Hematopoietic multipotent progenitor cell treated with erythropoietin and hydrocortisone succinate and interleukin-3 and kit ligand, for 15 days (in vitro differentiated cells): ENCODE measurements around the gene ZNF281.

Experiments used
- DNase-seq: peaks from one replicate; pipeline ENCODE4 v3.0.0-alpha.2; 2015; ENCODE audit warnings: low spot score

Gene ZNF281

GRCh38 chr1:200388791-200389190, 21.0 kb downstream of the ZNF281 start:
- no peak for DNase-seq

DNA sequence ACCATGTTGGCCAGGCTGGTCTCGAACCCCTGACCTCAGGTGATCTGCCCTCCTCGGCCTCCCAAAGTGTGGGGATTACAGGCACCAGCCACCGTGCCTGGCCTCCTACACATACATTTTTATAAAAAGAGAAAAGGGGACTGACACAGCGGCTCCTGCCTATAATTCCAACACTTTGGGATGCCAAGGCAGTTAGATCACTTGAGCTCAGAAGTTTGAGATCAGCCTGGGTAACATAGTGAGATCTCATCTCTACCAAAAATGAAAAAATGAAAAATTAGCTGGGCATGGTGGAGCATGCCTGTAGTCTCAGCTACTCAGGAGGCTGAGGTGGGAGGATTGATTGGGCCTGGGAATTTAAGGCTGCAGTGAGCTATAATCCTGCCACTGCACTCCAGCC, 23.4 kb downstream of the ZNF281 start:
- DNase-seq = no peak

- no peak for DNase-seq
Observed at GRCh38 chr1:200384818-200385390, 24.9 kb downstream of the ZNF281 start.

GRCh38 chr1:200381256-200381984, 28.4 kb downstream of the ZNF281 start:
- no peak for DNase-seq

DNA sequence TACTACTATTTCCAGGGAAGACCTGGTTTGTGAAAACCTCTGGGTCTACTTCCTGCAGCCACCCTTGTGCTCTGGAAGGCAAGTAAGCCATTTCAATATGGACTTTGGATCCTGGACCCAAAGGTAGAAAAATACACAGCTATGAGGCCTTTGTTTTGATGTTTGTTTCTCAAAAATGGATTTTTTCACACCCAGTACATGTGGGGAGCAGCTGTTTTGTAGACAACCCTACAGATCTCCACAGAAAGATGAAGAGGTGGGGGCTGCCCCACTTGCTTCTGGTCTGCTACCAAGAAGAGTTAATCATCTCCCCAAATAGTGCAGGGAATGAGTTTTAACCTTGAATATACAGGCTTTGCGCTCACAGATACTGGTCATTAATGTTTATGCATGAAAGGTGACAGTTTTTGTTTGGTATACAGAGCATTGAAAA, 29.2 kb downstream of the ZNF281 start:
- DNase-seq = no peak

GRCh38 chr1:200379940-200380588, 29.8 kb downstream of the ZNF281 start:
- DNase-seq = no peak

DNA sequence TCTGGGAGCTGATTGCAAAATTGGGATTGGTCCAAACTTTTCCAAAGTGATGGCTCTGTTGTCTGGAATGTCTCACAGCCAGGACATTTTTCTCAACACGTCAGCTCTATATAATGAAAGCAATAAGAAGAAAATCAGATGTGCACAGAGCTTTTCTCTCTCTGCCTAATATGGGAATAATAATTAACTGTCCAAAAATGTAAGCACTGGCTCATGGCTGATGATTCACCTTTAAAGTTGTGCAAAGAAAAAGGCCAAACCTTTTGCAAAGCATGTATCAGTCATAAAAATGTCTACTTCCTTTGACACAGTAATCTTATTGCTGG, 30.4 kb downstream of the ZNF281 start:
- no peak for DNase-seq

GRCh38 chr1:200378096-200378495, 31.7 kb downstream of the ZNF281 start:
- no peak for DNase-seq

GRCh38 chr1:200376528-200376927, 33.3 kb downstream of the ZNF281 start:
- DNase-seq = no peak

GRCh38 chr1:200374569-200375295, 35.1 kb downstream of the ZNF281 start:
- no peak for DNase-seq

DNA sequence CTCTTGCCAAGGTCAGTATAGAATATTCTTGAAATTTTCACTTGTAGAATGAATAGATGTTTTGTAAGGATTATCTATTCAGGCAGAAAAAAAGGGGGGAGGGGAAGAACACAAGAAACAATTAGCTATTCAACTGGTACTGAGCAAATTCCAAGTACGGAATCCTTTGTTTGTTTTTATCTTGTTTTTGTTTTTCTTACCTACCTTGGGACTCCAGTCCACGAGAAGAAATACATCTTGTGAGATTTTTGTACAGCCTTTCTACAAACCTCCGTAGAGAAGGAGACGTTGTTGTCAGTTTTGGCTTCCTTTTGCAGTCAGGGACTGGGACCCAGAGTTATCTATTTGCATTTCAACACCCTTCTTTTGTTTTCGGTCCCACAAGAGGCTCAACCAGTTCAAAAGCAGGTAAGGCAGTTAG, 36.0 kb downstream of the ZNF281 start:
- DNase-seq = no peak

GRCh38 chr1:200372885-200373181, 37.0 kb downstream of the ZNF281 start:
- no peak for DNase-seq

DNA sequence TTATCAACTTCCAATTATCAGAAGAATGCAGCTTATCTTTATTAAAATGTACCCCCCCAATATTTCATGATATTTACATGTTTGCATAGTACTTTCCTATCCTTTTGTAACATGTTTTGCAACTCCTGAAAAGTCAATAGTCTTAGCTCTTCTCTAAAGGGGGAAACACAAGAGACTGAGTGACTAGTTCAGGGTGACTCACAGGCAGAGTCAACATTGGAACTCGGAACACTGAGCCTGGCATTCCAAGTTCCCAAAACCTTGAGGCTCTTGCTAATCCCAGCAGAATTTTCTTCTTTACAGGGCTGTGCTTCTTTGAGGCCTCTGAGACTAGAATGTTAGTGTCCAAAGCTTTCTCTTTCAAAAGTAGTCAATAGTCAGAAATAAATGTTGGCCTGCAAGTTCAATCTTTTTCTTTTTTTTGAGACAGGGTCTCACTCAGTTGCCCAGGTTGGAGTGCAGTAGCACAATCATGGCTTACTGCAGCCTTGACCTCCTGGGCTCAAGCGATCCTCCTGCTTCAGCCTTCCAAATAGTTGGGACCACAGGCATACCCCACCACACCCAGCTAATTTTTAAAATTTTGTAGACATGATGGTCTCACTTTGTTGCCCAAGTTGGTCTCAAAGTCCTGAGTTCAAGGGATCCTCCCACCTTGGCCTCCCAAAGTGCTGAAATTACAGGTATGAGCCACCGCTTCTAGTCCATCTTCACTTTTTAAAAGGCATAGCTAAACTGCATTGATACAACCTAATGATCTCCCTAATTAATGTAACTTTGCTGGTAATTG, 37.5 kb downstream of the ZNF281 start:
- DNase-seq = no peak

DNA sequence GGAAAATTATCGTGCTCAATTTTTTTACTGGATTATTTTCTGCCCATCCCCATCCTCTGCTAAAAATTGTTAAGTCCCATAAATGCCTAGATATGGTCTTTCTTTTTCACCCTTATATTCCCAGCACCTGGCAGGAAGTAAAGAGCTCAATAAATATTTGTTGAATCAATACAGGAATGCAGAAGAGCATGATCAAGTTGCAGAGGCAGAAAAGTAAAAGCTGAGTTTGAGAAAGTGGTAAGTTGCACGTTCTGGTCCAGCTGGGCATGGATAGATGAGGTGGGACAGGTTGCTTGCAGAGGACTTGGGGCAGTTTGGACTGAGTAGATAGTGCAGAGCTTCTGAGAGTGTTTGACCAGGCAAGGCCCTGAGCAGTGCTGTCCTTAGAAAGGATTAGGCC, 40.1 kb downstream of the ZNF281 start:
- DNase-seq = no peak

GRCh38 chr1:200369131-200369530, 40.7 kb downstream of the ZNF281 start:
- DNase-seq = no peak

GRCh38 chr1:200368556-200368955, 41.3 kb downstream of the ZNF281 start:
- DNase-seq = no peak

- DNase-seq = no peak
Observed at GRCh38 chr1:200367841-200368534, 41.8 kb downstream of the ZNF281 start.

- DNase-seq = no peak
Observed at GRCh38 chr1:200366577-200367253, 43.1 kb downstream of the ZNF281 start.

GRCh38 chr1:200365897-200366426, 43.9 kb downstream of the ZNF281 start:
- no peak for DNase-seq

- DNase-seq = no peak
Observed at GRCh38 chr1:200364831-200365230, 45.0 kb downstream of the ZNF281 start.
